Measurements from ENCODE around the gene NKX2-2.
A peak's percentile ranks its signal among the peaks of the same experiment; 100 is the strongest.
"Not testable (repeated sequence)": the region's sequence is repeated elsewhere in the genome, so short reads cannot be mapped to it uniquely, and the experiment has no call there.

NKX2-2 gene

GRCh38 chr20:21508230-21509078 lies 5.4 kb downstream of the NKX2-2 start:
- no peak for DNase-seq

- DNase-seq = no peak
Observed at GRCh38 chr20:21507400-21508229, 6.2 kb downstream of the NKX2-2 start.

GRCh38 chr20:21505810-21506530 lies 7.9 kb downstream of the NKX2-2 start:
- peak; percentile 69 for DNase-seq

- DNase-seq = peak; percentile 79
Observed at GRCh38 chr20:21505161-21505809, 8.6 kb downstream of the NKX2-2 start.

DNA sequence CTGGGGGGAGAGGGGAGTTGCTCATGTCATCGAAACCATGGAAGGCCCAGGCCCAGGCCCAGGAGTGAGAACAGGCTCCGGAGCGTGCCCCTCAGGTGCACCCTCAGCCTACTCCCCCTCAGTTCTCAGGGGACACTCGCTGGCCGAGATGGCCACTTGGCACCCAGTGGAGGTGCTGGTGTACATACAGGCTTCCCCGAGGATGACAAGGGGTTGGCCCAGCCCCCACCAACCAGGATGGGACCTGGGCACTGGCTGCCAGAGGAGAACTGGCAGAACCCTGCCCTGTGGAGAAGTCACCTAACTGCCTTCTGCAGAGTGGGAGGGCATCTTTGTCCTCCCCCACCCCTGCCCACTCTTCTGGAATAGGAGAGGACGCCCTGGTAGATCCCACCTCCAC lies 9.5 kb downstream of the NKX2-2 start:
- no peak for DNase-seq

- DNase-seq = peak; percentile 83
Observed at GRCh38 chr20:21503345-21503744, 10.5 kb downstream of the NKX2-2 start.

GRCh38 chr20:21501184-21501583 lies 12.7 kb downstream of the NKX2-2 start:
- DNase-seq = no peak

DNA sequence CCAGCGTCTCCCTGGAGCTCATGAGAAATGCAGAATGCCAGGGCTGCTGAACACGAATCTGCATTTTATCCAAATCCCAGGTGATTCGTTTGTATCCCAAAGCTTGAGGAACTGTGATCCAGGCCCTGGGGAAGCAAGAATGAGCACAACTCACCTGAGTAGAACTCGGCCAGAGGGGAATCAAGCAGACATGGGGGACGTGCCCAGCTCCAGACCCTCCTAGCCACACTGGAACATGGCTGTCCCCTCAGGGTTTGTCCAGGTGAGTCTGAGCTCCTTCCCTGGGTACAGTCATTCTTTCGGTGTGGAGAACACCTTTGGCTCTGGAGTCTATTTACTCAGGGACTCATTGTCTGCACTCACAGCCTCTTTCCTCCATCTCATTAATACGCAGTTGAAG lies 13.3 kb downstream of the NKX2-2 start:
- DNase-seq = no peak

DNA sequence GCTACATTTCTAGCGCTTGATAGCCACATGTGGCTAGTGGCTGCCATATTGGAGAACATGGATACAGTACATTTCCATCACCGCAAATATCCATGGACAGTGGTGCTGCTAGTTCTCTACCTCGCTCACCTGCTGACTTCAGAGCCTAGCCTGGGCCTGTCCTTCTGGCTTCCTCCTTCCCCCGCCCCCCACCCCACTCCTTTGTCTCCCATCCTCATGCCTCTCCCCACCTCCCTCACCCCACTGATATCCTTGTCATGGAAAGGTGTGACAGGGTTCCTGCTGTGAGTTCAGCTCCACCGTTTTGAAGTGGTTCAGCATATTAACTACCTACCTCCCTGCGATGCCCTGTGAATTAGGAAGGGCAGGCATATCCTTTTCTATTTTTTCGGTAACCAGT lies 14.2 kb downstream of the NKX2-2 start:
- no peak for DNase-seq

- no peak for DNase-seq
Observed at GRCh38 chr20:21498635-21499034, 15.2 kb downstream of the NKX2-2 start.

DNA sequence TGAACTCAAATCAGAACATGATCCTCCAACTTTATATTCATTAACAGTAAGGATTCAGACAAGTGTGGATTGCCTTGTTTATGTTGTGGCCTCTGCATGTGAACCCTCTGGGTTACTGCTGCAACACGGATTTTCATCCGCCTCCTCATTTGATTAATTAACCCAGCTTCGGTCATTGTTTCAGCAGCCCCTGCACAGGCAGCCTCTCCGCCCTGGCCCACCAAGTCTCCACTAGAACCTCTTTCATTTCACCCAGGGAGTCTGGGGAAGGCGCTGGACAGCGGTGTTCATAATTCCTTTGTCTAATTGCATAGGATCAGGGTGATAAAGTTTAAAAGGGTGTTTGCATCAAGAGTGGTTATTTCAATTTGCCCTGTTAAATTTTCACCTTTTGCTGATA lies 15.7 kb downstream of the NKX2-2 start:
- no peak for DNase-seq

GRCh38 chr20:21496452-21496851 lies 17.4 kb downstream of the NKX2-2 start:
- DNase-seq = no peak

DNA sequence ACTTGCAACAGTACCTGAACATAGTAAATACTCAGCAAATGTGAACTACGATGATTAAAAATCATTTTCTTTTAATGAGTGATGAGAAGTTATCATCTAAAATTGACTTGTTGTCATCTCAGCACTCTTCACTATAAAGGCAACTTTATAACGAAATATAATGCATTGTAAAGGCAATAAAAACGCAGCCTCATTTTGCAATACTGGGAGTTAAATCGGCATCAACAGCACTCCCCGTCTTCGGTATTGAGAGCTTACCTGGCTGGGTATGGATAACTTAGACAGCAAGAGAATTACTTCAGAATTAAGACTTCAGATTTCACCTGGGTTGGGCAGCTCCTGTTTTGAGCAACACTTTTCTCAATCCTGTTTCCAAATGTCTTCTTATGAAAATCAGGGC lies 20.8 kb downstream of the NKX2-2 start:
- no peak for DNase-seq

DNA sequence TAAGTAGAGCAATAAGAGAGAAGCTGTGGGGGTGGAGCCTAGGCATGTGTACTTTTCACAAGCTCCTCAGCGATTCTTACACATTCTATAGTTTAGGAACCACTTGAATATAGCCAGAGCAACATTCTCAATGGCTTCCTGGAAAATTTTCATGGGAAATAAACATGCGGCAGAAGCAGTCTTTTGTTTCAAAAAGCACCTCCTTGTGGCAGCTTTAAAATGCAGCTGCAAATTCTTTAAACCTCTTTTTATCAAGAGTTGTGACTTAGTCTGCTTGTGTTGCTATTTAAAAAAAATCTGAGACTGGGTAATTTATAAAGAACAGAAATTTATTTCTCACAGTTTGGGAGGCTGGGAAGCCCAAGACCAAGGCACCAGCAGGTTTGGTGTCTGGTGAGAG lies 23.8 kb downstream of the NKX2-2 start:
- no peak for DNase-seq

GRCh38 chr20:21480144-21480543 lies 33.7 kb downstream of the NKX2-2 start:
- not testable (repeated sequence) for DNase-seq

- no peak for DNase-seq
Observed at GRCh38 chr20:21465799-21466198, 48.1 kb downstream of the NKX2-2 start.

- no peak for DNase-seq
Observed at GRCh38 chr20:21464916-21465315, 48.9 kb downstream of the NKX2-2 start.

All from RPMI8226 (cell line).